KOPT-K1 (cell line): ENCODE data around the gene ILDR2.

Experiments used
- H3K27ac ChIP-seq: fragments of 200-600 bp; sonication (generic); 2 replicates; pipeline ENCODE4 v1.5.1; 2016; ENCODE audit warnings: antibody characterized with exemption, mild to moderate bottlenecking, low read depth, low read length; ENCODE audit not compliant: poor library complexity, severe bottlenecking
- H3K36me3 ChIP-seq: fragments of 200-600 bp; sonication (generic); 2 replicates; pipeline ENCODE4 v1.5.1; 2017; ENCODE audit warnings: antibody characterized with exemption, mild to moderate bottlenecking, low read length, moderate library complexity; ENCODE audit not compliant: insufficient read depth
- H3K9me3 ChIP-seq: fragments of 200-600 bp; sonication (generic); 2 replicates; pipeline ENCODE4 v1.5.1; 2017; ENCODE audit warnings: antibody characterized with exemption, low read length, mild to moderate bottlenecking; ENCODE audit not compliant: insufficient read depth, poor library complexity, severe bottlenecking

ILDR2 gene

GRCh38 chr1:166950156-166950555, 25.2 kb downstream of the ILDR2 start:
- Histone ChIP-seq H3K27ac (no peak overlapping the region), H3K36me3 (no peaks in the 10 kb centered on the region)

GRCh38 chr1:166948856-166949350, 26.4 kb downstream of the ILDR2 start:
- Histone ChIP-seq H3K9me3 (no peaks in the 10 kb centered on the region), H3K36me3 (no peaks in the 10 kb centered on the region), H3K27ac (no peak overlapping the region)

More at GRCh38 chr1:166950156-166950555, 25.2 kb downstream of the ILDR2 start:
- no peaks in the 10 kb centered on the region for H3K9me3 ChIP-seq

GRCh38 chr1:166947398-166948043, 27.8 kb downstream of the ILDR2 start:
- Histone ChIP-seq H3K27ac (no peak overlapping the region), H3K9me3 (no peaks in the 10 kb centered on the region)

GRCh38 chr1:166944186-166944967, 31.0 kb downstream of the ILDR2 start:
- Histone ChIP-seq H3K9me3 (no peaks in the 10 kb centered on the region), H3K27ac (peak overlapping the region; percentile 7), H3K36me3 (no peaks in the 10 kb centered on the region)

More at GRCh38 chr1:166947398-166948043, 27.8 kb downstream of the ILDR2 start:
- no peaks in the 10 kb centered on the region for H3K36me3 ChIP-seq

- H3K9me3 ChIP-seq: no peaks in the 10 kb centered on the region
- no peak overlapping the region for H3K27ac ChIP-seq
- no peaks in the 10 kb centered on the region for H3K36me3 ChIP-seq
These were observed 35.5 kb downstream of the ILDR2 start for GRCh38 chr1:166939741-166940375.

GRCh38 chr1:166937962-166938361, 37.4 kb downstream of the ILDR2 start:
- Histone ChIP-seq H3K27ac (no peak overlapping the region), H3K36me3 (no peaks in the 10 kb centered on the region), H3K9me3 (no peaks in the 10 kb centered on the region)

GRCh38 chr1:166937329-166937728, 38.0 kb downstream of the ILDR2 start:
- no peaks in the 10 kb centered on the region for H3K9me3 ChIP-seq
- H3K27ac ChIP-seq: no peak overlapping the region
- H3K36me3 ChIP-seq: no peaks in the 10 kb centered on the region

- Histone ChIP-seq H3K36me3 (no peaks in the 10 kb centered on the region), H3K9me3 (no peaks in the 10 kb centered on the region), H3K27ac (no peak overlapping the region)
These were observed 41.7 kb downstream of the ILDR2 start for GRCh38 chr1:166933633-166934032.

GRCh38 chr1:166933140-166933539, 42.2 kb downstream of the ILDR2 start:
- no peaks in the 10 kb centered on the region for H3K9me3 ChIP-seq
- H3K36me3 ChIP-seq: no peaks in the 10 kb centered on the region
- no peak overlapping the region for H3K27ac ChIP-seq

GRCh38 chr1:166929911-166930310, 45.4 kb downstream of the ILDR2 start:
- no peak overlapping the region for H3K27ac ChIP-seq
- no peaks in the 10 kb centered on the region for H3K36me3 ChIP-seq
- H3K9me3 ChIP-seq: no peaks in the 10 kb centered on the region

GRCh38 chr1:166927701-166928100, 47.6 kb downstream of the ILDR2 start:
- no peaks in the 10 kb centered on the region for H3K9me3 ChIP-seq

GRCh38 chr1:166925810-166926478, 49.4 kb downstream of the ILDR2 start:
- Histone ChIP-seq H3K36me3 (no peaks in the 10 kb centered on the region), H3K27ac (no peak overlapping the region), H3K9me3 (no peaks in the 10 kb centered on the region)

More at GRCh38 chr1:166927701-166928100, 47.6 kb downstream of the ILDR2 start:
- Histone ChIP-seq H3K27ac (no peak overlapping the region), H3K36me3 (no peaks in the 10 kb centered on the region)

GRCh38 chr1:166924823-166925541, 50.4 kb downstream of the ILDR2 start:
- H3K36me3 ChIP-seq: no peaks in the 10 kb centered on the region
- H3K27ac ChIP-seq: no peak overlapping the region
- no peaks in the 10 kb centered on the region for H3K9me3 ChIP-seq
